HepG2 (cell line): ENCODE measurements around the gene TYMP. TPM values are rescaled to one million over a fixed set of nuclear protein-coding genes. Genes with fewer than 3 reads are reported as not detected.

ENCODE experiments used
- ATAC-seq: fragments of 200-7000 bp; cut with Tn5 transposase; 3 replicates; pipeline ENCODE4 v1.9.1; 2020; ENCODE audit warnings: mild to moderate bottlenecking, moderate library complexity
- BruUV-seq: library from RNA; stranded (reverse); fragments of 400-500 nt; replicated peaks from 2 replicates; lab custom pipeline; 2021; lab: Mats Ljungman, UMichigan
- CTCF ChIA-PET: fragments of 300-600 bp; formaldehyde crosslinking; extraction: SDS; loops from one replicate; lab custom pipeline; 2021; ENCODE audit warnings: low total read pairs, inconsistent platforms, low intra/inter-chr PET ratio; lab: Yijun Ruan, JAX
- POLR2A ChIA-PET: fragments of 350-600 bp; sonication (Branson Sonifier 250); formaldehyde crosslinking; loops from one replicate; lab custom pipeline; 2020; ENCODE audit warnings: antibody characterized with exemption, inconsistent platforms; lab: Yijun Ruan, JAX
- DNase-seq: peaks from one replicate; pipeline ENCODE4 v3.0.0-alpha.2; 2015; ENCODE audit warnings: low spot score
- FAIRE-seq: peaks from 3 replicates; lab custom pipeline; 2011; peaks lifted over from hg19 to GRCh38; lab: Jason Lieb, UNC
- H2AFZ ChIP-seq: one replicate; pipeline ENCODE4 v1.6.1; 2011; ENCODE audit warnings: low read length, inconsistent platforms
- H3K27ac ChIP-seq: fragments of 300-600 bp; 3 replicates; pipeline ENCODE4 v1.8.0; 2011; ENCODE audit warnings: mixed run types, mild to moderate bottlenecking, mixed read lengths, low read length, inconsistent platforms; ENCODE audit not compliant: insufficient read depth; ENCODE audit errors: extremely low read length
- H3K27me3 ChIP-seq, 2 experiments: fragments of 200-600 bp in 1 of 2; 2 replicates in 1 of 2; 3 replicates in 1 of 2; pipeline versions ENCODE4 v1.6.0 to v1.8.0; 2011; ENCODE audit warnings: low read length in 2 of 2, mild to moderate bottlenecking in 2 of 2, moderate library complexity in 2 of 2, inconsistent platforms in 1 of 2; ENCODE audit not compliant: insufficient read depth in 2 of 2, control insufficient read depth in 1 of 2
- H3K36me3 ChIP-seq, 2 experiments: fragments of 200-600 bp in 1 of 2; replicated peaks in 1 of 2; 2 replicates in 1 of 2; 3 replicates in 1 of 2; pipeline versions ENCODE4 v1.5.1 to v1.8.0; 2011; ENCODE audit warnings: low read length in 2 of 2, inconsistent platforms in 1 of 2; ENCODE audit not compliant: insufficient read depth in 2 of 2, control insufficient read depth in 1 of 2
- H3K4me1 ChIP-seq: 2 replicates; pipeline ENCODE4 v1.5.1; 2012; ENCODE audit warnings: low read length, inconsistent platforms; ENCODE audit not compliant: insufficient read depth
- H3K4me2 ChIP-seq: 2 replicates; pipeline ENCODE4 v1.6.0; 2011; ENCODE audit warnings: low read depth, low read length, inconsistent platforms
- H3K4me3 ChIP-seq, 3 experiments: fragments of 200-600 bp in 1 of 3; sonication (generic), shearing (Covaris generic) in 1 of 3; replicated peaks in 1 of 3; 2 replicates each; pipeline ENCODE4 v1.5.1; 2011 to 2016; ENCODE audit warnings: low read length in 3 of 3, inconsistent platforms in 2 of 3, low read depth in 2 of 3, mild to moderate bottlenecking in 2 of 3, control low read depth in 1 of 3, mixed read lengths in 1 of 3; ENCODE audit not compliant: insufficient read depth in 1 of 3
- H3K79me2 ChIP-seq: one replicate; pipeline ENCODE4 v1.6.1; 2011; ENCODE audit warnings: low read length, inconsistent platforms; ENCODE audit not compliant: insufficient read depth
- H3K9ac ChIP-seq: 2 replicates; pipeline ENCODE4 v1.6.0; 2011; ENCODE audit warnings: mild to moderate bottlenecking, low read depth, low read length, inconsistent platforms; ENCODE audit not compliant: insufficient read depth
- H3K9me3 ChIP-seq: 2 replicates; pipeline ENCODE4 v1.5.1; 2012; ENCODE audit warnings: mild to moderate bottlenecking, low read length
- H4K20me1 ChIP-seq: 2 replicates; pipeline ENCODE4 v1.6.0; 2011; ENCODE audit warnings: inconsistent platforms, mild to moderate bottlenecking, low read length, moderate library complexity; ENCODE audit not compliant: insufficient read depth
- MEIS2 ChIP-seq: sonication (generic); formaldehyde crosslinking; IDR thresholded peaks from 2 replicates; pipeline ENCODE4 v1.9.0; 2021; ENCODE audit warnings: mild to moderate bottlenecking, missing genetic modification reagents
- PLRG1 ChIP-seq: fragments of 450-650 bp; conservative IDR thresholded peaks from 2 replicates; pipeline ENCODE4 v1.6.1; 2016
- RFXAP ChIP-seq: sonication (generic); formaldehyde crosslinking; IDR thresholded peaks from 2 replicates; pipeline ENCODE4 v1.4.0; 2020; ENCODE audit warnings: missing genetic modification reagents, borderline replicate concordance
- ZNF124 ChIP-seq: sonication (generic); formaldehyde crosslinking; IDR thresholded peaks from 2 replicates; pipeline ENCODE4 v1.4.0; 2020; ENCODE audit warnings: missing genetic modification reagents
- ZNF20 ChIP-seq: sonication (generic); formaldehyde crosslinking; IDR thresholded peaks from 2 replicates; pipeline ENCODE4 v1.4.0; 2020; ENCODE audit warnings: mild to moderate bottlenecking, moderate library complexity, missing genetic modification reagents
- ZNF570 ChIP-seq: sonication (generic); formaldehyde crosslinking; IDR thresholded peaks from 2 replicates; pipeline ENCODE4 v1.4.0; 2020; ENCODE audit warnings: mild to moderate bottlenecking, missing genetic modification reagents, borderline replicate concordance
- ZNF816 ChIP-seq: sonication (generic); formaldehyde crosslinking; IDR thresholded peaks from 2 replicates; pipeline ENCODE4 v1.8.0; 2022; ENCODE audit warnings: missing genetic modification reagents, mild to moderate bottlenecking, borderline replicate concordance
- WGBS: methylation state at CpG from one replicate; pipeline ENCODE4 v1.1.6; 2017; ENCODE audit warnings: low lambda C conversion rate; 5-methylcytosine and 5-hydroxymethylcytosine counted together
- in situ Hi-C: cut with HindIII; loops from 2 replicates; pipeline ENCODE4 v1.10.0; 2017; ENCODE audit warnings: low pct_unique_long_range_greater_than_20kb; ENCODE audit not compliant: extremely low pct_ligation_motif_present
- intact Hi-C: fragments of 100-400 bp; cut with micrococcal nuclease; formaldehyde crosslinking; loops from one replicate; pipeline ENCODE4 v1.10.0; 2022; ENCODE audit not compliant: unreplicated experiment
- polyA plus RNA-seq, 8 experiments: library from polyadenylated mRNA; depleted of rRNA in 3 of 8; stranded (reverse) in 7 of 8; unstranded in 1 of 8; fragments of >200 nt; fragmentation: Illumina TruSeq in 4 of 8; extraction: Trizol in 4 of 8; gene quantifications; 2 replicates each; pipeline versions ENCODE4 v1.2.1 to v1.2.3, GENCODE V29; 2011 to 2016; ENCODE audit warnings: low read depth in 4 of 8, missing spikeins in 1 of 8, mixed read lengths in 1 of 8; ENCODE audit not compliant: insufficient read depth in 1 of 8
- total RNA-seq, 5 experiments: library from RNA; depleted of rRNA; stranded (reverse); fragments of >200 nt; fragmentation: Illumina TruSeq; extraction: Trizol; gene quantifications; 2 replicates each; pipeline ENCODE4 v1.2.3, GENCODE V29; 2016; ENCODE audit warnings: low read depth in 1 of 5
- TF ChIP-seq, protein P1 (sequence below): IDR thresholded peaks from 2 replicates; pipeline ENCODE4 v1.6.1; 2012; ENCODE audit warnings: low read length, improper control_type of control experiment
- TF ChIP-seq, protein P2 (sequence below): sonication (generic); formaldehyde crosslinking; IDR thresholded peaks from 2 replicates; pipeline ENCODE4 v1.5.1; 2020; ENCODE audit warnings: mild to moderate bottlenecking, missing genetic modification reagents, moderate library complexity

TYMP gene
- total and polyA plus RNA-seq, 2 of the 13 experiments (the other 11 are each of a cell fraction or from before 2014, with no cell fraction given) = 3.9 to 4.3 TPM

DNA sequence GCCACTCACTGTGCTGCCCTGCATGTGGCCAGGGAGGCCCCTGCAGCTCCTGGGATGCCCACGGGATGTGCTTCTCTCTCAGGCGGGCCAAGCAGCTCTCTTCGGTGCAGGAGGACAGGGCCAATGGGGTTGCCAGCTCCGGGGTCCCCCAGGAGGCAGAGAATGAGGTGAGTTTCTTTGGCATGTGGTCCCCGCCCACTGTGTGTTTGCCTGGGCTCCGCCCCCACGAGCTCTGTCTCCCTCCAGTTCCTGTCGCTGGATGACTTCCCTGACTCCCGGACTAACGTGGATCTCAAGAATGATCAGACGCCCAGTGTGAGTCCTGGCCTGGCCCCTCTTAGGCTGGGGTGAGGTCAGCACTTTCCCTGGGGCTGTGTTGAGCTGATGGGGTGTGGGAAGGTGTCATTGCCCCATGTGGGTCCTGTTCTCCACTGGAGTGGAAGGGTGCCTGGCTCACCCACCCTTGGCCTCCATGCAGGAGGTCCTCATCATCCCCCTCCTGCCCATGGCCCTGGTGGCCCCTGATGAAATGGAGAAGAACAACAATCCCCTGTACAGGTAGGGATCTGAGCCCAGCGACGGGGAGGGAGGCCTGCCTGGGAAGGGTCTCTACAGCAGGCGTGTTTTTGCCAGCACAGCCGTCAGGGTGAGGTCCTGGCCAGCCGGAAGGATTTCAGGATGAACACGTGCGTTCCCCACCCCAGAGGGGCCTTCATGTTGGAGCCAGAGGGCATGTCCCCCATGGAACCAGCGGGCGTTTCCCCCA lies 12.1 kb downstream of the TYMP start (continued):
- TF ChIP-seq, protein P1, sequence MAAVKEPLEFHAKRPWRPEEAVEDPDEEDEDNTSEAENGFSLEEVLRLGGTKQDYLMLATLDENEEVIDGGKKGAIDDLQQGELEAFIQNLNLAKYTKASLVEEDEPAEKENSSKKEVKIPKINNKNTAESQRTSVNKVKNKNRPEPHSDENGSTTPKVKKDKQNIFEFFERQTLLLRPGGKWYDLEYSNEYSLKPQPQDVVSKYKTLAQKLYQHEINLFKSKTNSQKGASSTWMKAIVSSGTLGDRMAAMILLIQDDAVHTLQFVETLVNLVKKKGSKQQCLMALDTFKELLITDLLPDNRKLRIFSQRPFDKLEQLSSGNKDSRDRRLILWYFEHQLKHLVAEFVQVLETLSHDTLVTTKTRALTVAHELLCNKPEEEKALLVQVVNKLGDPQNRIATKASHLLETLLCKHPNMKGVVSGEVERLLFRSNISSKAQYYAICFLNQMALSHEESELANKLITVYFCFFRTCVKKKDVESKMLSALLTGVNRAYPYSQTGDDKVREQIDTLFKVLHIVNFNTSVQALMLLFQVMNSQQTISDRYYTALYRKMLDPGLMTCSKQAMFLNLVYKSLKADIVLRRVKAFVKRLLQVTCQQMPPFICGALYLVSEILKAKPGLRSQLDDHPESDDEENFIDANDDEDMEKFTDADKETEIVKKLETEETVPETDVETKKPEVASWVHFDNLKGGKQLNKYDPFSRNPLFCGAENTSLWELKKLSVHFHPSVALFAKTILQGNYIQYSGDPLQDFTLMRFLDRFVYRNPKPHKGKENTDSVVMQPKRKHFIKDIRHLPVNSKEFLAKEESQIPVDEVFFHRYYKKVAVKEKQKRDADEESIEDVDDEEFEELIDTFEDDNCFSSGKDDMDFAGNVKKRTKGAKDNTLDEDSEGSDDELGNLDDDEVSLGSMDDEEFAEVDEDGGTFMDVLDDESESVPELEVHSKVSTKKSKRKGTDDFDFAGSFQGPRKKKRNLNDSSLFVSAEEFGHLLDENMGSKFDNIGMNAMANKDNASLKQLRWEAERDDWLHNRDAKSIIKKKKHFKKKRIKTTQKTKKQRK = no peak
- no peak for TF ChIP-seq MEIS2 (CRISPR knock-in tag)
- TF ChIP-seq ZNF20 (CRISPR knock-in tag) = no peak
- no peak for TF ChIP-seq RFXAP
- TF ChIP-seq PLRG1 = no peak
- TF ChIP-seq ZNF816 (CRISPR knock-in tag) = no peak
- TF ChIP-seq ZNF124 (CRISPR knock-in tag) = no peak

GRCh38 chr22:50516891-50517290 lies 12.9 kb downstream of the TYMP start:
- Histone ChIP-seq H3K36me3 (peaks cover 17 to 49% of the 10 kb centered on the region in 2 experiments), H3K79me2 (peaks cover 31% of the 10 kb centered on the region), H3K4me3 (no peak overlapping the region), H2AFZ (no peak overlapping the region), H3K4me2 (no peak overlapping the region), H3K27me3 (no peaks in the 10 kb centered on the region), H3K4me1 (no peaks in the 10 kb centered on the region), H4K20me1 (no peaks in the 10 kb centered on the region), H3K27ac (no peak overlapping the region), H3K9me3 (no peaks in the 10 kb centered on the region), H3K9ac (no peak overlapping the region)
- POLR2A ChIA-PET = interaction anchor here (1.5 kb wide), 1 partner anchor 9 kb away, joined by 6 read pairs; the partner anchor contains the start of gene SCO2
- no TSS peak for BruUV-seq
- TF ChIP-seq ZNF570 (CRISPR knock-in tag) = no peak
- TF ChIP-seq, protein P2, sequence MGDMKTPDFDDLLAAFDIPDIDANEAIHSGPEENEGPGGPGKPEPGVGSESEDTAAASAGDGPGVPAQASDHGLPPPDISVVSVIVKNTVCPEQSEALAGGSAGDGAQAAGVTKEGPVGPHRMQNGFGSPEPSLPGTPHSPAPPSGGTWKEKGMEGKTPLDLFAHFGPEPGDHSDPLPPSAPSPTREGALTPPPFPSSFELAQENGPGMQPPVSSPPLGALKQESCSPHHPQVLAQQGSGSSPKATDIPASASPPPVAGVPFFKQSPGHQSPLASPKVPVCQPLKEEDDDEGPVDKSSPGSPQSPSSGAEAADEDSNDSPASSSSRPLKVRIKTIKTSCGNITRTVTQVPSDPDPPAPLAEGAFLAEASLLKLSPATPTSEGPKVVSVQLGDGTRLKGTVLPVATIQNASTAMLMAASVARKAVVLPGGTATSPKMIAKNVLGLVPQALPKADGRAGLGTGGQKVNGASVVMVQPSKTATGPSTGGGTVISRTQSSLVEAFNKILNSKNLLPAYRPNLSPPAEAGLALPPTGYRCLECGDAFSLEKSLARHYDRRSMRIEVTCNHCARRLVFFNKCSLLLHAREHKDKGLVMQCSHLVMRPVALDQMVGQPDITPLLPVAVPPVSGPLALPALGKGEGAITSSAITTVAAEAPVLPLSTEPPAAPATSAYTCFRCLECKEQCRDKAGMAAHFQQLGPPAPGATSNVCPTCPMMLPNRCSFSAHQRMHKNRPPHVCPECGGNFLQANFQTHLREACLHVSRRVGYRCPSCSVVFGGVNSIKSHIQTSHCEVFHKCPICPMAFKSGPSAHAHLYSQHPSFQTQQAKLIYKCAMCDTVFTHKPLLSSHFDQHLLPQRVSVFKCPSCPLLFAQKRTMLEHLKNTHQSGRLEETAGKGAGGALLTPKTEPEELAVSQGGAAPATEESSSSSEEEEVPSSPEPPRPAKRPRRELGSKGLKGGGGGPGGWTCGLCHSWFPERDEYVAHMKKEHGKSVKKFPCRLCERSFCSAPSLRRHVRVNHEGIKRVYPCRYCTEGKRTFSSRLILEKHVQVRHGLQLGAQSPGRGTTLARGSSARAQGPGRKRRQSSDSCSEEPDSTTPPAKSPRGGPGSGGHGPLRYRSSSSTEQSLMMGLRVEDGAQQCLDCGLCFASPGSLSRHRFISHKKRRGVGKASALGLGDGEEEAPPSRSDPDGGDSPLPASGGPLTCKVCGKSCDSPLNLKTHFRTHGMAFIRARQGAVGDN (CRISPR knock-in tag) = 0 out of 2 replicates have a peak, but pooled peaks have one; percentile 10
- no peak for FAIRE-seq
- DNase-seq = no peak
- CTCF ChIA-PET = no interaction called here
- ATAC-seq = no peak
- in situ Hi-C loops = no loop called here
- intact Hi-C loops = no loop called here
- WGBS = 92% methylated on average over 16 of the region's 16 CpGs
